Measurements from ENCODE around the gene NPC1L1.
"Not testable (repeated sequence)": the region's sequence is repeated elsewhere in the genome, so short reads cannot be mapped to it uniquely, and the experiment has no call there.

- TF ChIP-seq CTCF (IDR thresholded peaks at IDR 0.05; ENCODE audit: low read length); EZH2 (IDR thresholded peaks at IDR 0.05; ENCODE audit: borderline replicate concordance, low read length): not testable (repeated sequence)
Observed at GRCh38 chr7:44562622-44562962, 21.5 kb upstream of the NPC1L1 start.

Measured in OCI-LY1 (cell line).